ENCODE results near the gene TRIM58.

TRIM58 gene

DNA sequence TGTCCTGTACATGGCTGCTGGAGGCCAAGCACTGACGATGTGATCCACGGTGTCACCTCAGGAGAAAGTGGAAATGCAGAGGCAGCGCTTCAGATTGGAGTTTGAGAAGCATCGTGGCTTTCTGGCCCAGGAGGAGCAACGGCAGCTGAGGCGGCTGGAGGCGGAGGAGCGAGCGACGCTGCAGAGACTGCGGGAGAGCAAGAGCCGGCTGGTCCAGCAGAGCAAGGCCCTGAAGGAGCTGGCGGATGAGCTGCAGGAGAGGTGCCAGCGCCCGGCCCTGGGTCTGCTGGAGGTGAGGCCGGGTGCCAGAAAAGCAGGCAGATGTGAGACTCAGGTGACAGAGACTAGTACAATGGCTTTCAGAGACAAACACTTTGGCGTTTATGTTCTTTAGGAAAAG lies 7.7 kb downstream of the TRIM58 start (continued):
- TF ChIP-seq GLI4 (tag by site-specific recombination; IDR thresholded peaks at IDR 0.05), result no peak
- TF ChIP-seq ZXDB (tag by site-specific recombination; IDR thresholded peaks at IDR 0.05), result no peak
- TF ChIP-seq, protein P1, sequence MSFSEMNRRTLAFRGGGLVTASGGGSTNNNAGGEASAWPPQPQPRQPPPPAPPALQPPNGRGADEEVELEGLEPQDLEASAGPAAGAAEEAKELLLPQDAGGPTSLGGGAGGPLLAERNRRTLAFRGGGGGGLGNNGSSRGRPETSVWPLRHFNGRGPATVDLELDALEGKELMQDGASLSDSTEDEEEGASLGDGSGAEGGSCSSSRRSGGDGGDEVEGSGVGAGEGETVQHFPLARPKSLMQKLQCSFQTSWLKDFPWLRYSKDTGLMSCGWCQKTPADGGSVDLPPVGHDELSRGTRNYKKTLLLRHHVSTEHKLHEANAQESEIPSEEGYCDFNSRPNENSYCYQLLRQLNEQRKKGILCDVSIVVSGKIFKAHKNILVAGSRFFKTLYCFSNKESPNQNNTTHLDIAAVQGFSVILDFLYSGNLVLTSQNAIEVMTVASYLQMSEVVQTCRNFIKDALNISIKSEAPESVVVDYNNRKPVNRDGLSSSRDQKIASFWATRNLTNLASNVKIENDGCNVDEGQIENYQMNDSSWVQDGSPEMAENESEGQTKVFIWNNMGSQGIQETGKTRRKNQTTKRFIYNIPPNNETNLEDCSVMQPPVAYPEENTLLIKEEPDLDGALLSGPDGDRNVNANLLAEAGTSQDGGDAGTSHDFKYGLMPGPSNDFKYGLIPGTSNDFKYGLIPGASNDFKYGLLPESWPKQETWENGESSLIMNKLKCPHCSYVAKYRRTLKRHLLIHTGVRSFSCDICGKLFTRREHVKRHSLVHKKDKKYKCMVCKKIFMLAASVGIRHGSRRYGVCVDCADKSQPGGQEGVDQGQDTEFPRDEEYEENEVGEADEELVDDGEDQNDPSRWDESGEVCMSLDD (tag by site-specific recombination; IDR thresholded peaks at IDR 0.05), result no peak
- no peak for TF ChIP-seq ZNF138 (tag by site-specific recombination; IDR thresholded peaks at IDR 0.05; ENCODE audit: borderline replicate concordance)
- TF ChIP-seq ZSCAN30 (tag by site-specific recombination; IDR thresholded peaks at IDR 0.05), result no peak
- TF ChIP-seq ZNF621 (tag by site-specific recombination; IDR thresholded peaks at IDR 0.05), result no peak
- no peak for TF ChIP-seq ZFP37 (tag by site-specific recombination; IDR thresholded peaks at IDR 0.05)
- no peak for TF ChIP-seq ZNF664 (tag by site-specific recombination; IDR thresholded peaks at IDR 0.05)
- no peak for TF ChIP-seq ZNF335 (tag by site-specific recombination; conservative IDR thresholded peaks at IDR 0.05)
- TF ChIP-seq KLF9 (tag by site-specific recombination; IDR thresholded peaks at IDR 0.05; ENCODE audit: low read depth), result no peak
- TF ChIP-seq ZBTB7A (tag by site-specific recombination; IDR thresholded peaks at IDR 0.05; ENCODE audit: low read depth), result no peak
- no peak for TF ChIP-seq ZNF792 (tag by site-specific recombination; IDR thresholded peaks at IDR 0.05)
- TF ChIP-seq, protein P2, sequence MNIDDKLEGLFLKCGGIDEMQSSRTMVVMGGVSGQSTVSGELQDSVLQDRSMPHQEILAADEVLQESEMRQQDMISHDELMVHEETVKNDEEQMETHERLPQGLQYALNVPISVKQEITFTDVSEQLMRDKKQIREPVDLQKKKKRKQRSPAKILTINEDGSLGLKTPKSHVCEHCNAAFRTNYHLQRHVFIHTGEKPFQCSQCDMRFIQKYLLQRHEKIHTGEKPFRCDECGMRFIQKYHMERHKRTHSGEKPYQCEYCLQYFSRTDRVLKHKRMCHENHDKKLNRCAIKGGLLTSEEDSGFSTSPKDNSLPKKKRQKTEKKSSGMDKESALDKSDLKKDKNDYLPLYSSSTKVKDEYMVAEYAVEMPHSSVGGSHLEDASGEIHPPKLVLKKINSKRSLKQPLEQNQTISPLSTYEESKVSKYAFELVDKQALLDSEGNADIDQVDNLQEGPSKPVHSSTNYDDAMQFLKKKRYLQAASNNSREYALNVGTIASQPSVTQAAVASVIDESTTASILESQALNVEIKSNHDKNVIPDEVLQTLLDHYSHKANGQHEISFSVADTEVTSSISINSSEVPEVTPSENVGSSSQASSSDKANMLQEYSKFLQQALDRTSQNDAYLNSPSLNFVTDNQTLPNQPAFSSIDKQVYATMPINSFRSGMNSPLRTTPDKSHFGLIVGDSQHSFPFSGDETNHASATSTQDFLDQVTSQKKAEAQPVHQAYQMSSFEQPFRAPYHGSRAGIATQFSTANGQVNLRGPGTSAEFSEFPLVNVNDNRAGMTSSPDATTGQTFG (tag by site-specific recombination; IDR thresholded peaks at IDR 0.05; ENCODE audit: borderline replicate concordance), result no peak

DNA sequence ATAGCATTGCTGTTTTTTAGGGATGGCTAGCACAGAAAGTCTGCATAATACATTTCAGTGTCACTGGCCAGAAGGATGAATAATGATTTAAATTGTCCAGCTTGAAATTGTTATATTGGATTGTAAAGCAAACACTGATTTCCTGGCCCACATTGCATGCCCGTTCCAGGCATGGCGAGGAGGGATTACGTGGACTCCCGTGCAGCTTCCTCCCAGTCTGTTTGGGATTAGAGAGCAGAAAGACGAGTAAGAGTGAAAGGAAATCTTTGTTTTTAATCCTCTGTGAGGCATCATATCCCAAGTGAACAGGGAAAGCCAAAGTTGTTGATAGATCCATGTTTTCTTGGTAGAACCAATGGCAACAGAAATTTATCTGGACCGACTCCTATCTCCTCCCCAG lies 8.4 kb downstream of the TRIM58 start:
- no peak overlapping the region for H3K4me3 ChIP-seq (ENCODE audit: low read depth, low read length)
- no peaks in the 10 kb centered on the region for H3K4me1 ChIP-seq (ENCODE audit: control insufficient read depth, insufficient read depth, low read length)
- CTCF ChIA-PET, result interaction anchor here (0.7 kb wide), 1 partner anchor 18 kb away, joined by 3 read pairs; no protein-coding TSS in a partner anchor
- TF ChIP-seq BCL11B (tag by site-specific recombination; IDR thresholded peaks at IDR 0.05; ENCODE audit: low read depth) (no peak), ZNF221 (tag by site-specific recombination; IDR thresholded peaks at IDR 0.05; ENCODE audit: borderline replicate concordance) (no peak)
- TF ChIP-seq, protein P3, sequence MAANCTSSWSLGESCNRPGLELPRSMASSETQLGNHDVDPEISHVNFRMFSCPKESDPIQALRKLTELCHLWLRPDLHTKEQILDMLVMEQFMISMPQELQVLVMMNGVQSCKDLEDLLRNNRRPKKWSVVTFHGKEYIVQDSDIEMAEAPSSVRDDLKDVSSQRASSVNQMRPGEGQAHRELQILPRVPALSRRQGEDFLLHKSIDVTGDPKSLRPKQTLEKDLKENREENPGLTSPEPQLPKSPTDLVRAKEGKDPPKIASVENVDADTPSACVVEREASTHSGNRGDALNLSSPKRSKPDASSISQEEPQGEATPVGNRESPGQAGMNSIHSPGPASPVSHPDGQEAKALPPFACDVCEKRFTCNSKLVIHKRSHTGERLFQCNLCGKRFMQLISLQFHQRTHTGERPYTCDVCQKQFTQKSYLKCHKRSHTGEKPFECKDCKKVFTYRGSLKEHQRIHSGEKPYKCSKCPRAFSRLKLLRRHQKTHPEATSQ (tag by site-specific recombination; IDR thresholded peaks at IDR 0.05), result no peak
- TF ChIP-seq, protein P4, sequence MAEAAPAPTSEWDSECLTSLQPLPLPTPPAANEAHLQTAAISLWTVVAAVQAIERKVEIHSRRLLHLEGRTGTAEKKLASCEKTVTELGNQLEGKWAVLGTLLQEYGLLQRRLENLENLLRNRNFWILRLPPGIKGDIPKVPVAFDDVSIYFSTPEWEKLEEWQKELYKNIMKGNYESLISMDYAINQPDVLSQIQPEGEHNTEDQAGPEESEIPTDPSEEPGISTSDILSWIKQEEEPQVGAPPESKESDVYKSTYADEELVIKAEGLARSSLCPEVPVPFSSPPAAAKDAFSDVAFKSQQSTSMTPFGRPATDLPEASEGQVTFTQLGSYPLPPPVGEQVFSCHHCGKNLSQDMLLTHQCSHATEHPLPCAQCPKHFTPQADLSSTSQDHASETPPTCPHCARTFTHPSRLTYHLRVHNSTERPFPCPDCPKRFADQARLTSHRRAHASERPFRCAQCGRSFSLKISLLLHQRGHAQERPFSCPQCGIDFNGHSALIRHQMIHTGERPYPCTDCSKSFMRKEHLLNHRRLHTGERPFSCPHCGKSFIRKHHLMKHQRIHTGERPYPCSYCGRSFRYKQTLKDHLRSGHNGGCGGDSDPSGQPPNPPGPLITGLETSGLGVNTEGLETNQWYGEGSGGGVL (tag by site-specific recombination; IDR thresholded peaks at IDR 0.05), result no peak
- TF ChIP-seq, protein P5, sequence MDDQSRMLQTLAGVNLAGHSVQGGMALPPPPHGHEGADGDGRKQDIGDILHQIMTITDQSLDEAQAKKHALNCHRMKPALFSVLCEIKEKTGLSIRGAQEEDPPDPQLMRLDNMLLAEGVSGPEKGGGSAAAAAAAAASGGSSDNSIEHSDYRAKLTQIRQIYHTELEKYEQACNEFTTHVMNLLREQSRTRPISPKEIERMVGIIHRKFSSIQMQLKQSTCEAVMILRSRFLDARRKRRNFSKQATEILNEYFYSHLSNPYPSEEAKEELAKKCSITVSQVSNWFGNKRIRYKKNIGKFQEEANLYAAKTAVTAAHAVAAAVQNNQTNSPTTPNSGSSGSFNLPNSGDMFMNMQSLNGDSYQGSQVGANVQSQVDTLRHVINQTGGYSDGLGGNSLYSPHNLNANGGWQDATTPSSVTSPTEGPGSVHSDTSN (CRISPR knock-in tag; IDR thresholded peaks at IDR 0.05), result no peak
- no peak overlapping the region for H3K27ac ChIP-seq (ENCODE audit: extremely low read depth, low read depth, low read length)
- H3K36me3 ChIP-seq (ENCODE audit: control insufficient read depth in 2 of 2, insufficient read depth in 1 of 2, low read length in 2 of 2), result peaks cover 0 to 57% of the 10 kb centered on the region in 2 experiments; a peak in 1 of 3 replicates
- no peaks in the 10 kb centered on the region for H3K9me3 ChIP-seq (ENCODE audit: control insufficient read depth, insufficient read depth, low read depth, low read length)
- POLR2A ChIA-PET, result no interaction called here
